ENCODE measurements around the gene HEG1.

DNA sequence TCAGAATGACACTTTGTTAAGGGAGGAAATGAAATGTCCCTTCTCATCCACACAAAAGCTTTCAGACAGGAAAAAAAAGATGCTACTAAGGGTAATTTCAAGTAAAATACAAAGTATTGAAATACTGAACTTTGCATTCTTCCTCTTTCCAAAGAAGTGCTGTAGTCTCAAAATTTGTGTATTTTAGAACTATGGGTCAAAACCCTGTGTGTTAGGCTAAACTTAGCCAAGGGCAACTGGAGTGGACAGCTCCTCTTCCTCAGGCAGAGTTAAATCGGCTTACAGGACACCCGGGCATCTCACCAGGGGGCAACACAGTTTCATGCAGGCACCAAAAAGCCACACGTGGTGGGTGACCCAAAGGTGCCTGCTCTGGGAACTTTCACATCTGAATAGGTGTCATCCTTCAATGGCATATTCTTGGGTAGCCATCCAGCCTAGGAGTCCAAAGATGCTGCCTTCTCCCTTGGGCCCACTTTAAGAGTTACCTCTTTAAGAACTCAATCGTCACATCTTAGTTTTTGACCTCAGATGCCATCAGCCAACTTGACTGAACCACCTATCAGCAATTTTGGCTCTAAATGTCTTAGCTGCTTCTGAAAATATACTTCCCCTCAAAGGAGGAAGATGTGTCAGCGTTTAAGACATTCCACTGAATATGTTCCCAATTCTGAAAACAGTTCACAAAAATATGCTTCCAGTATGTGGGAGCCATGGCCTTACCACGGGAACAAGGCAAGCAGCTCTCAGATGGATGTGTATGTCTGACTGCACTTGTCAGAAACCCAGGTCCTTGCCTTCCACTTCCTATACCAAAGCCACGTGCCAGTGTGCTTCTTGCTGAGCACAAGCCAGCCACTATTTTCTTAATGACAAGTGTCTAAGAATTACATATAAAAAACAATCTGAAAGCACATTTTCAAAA, 89.0 kb downstream of the HEG1 start:
- TF ChIP-seq, protein P1, sequence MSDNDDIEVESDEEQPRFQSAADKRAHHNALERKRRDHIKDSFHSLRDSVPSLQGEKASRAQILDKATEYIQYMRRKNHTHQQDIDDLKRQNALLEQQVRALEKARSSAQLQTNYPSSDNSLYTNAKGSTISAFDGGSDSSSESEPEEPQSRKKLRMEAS (IDR thresholded peaks at IDR 0.05; ENCODE audit: low read depth, low read length): no peak
- TF ChIP-seq, protein P2, sequence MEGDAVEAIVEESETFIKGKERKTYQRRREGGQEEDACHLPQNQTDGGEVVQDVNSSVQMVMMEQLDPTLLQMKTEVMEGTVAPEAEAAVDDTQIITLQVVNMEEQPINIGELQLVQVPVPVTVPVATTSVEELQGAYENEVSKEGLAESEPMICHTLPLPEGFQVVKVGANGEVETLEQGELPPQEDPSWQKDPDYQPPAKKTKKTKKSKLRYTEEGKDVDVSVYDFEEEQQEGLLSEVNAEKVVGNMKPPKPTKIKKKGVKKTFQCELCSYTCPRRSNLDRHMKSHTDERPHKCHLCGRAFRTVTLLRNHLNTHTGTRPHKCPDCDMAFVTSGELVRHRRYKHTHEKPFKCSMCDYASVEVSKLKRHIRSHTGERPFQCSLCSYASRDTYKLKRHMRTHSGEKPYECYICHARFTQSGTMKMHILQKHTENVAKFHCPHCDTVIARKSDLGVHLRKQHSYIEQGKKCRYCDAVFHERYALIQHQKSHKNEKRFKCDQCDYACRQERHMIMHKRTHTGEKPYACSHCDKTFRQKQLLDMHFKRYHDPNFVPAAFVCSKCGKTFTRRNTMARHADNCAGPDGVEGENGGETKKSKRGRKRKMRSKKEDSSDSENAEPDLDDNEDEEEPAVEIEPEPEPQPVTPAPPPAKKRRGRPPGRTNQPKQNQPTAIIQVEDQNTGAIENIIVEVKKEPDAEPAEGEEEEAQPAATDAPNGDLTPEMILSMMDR (IDR thresholded peaks at IDR 0.05; ENCODE audit: low read depth, low read length): no peak
- TF ChIP-seq MYC (IDR thresholded peaks at IDR 0.05; ENCODE audit: low read depth, low read length) (no peak), POLR2A (IDR thresholded peaks at IDR 0.05; ENCODE audit: extremely low read depth, insufficient read length) (no peak)

Measured in NB4 (cell line).